GM21367 (cell line): ENCODE results near the gene RAB25.
"Not testable (repeated sequence)": the region's sequence is repeated elsewhere in the genome, so short reads cannot be mapped to it uniquely, and the experiment has no call there.

Experiments used
- ATAC-seq: cut with Tn5 transposase; IDR thresholded peaks from one replicate; pipeline ENCODE4 v1.9.1; 2021; ENCODE audit not compliant: unreplicated experiment

The RAB25 gene

DNA sequence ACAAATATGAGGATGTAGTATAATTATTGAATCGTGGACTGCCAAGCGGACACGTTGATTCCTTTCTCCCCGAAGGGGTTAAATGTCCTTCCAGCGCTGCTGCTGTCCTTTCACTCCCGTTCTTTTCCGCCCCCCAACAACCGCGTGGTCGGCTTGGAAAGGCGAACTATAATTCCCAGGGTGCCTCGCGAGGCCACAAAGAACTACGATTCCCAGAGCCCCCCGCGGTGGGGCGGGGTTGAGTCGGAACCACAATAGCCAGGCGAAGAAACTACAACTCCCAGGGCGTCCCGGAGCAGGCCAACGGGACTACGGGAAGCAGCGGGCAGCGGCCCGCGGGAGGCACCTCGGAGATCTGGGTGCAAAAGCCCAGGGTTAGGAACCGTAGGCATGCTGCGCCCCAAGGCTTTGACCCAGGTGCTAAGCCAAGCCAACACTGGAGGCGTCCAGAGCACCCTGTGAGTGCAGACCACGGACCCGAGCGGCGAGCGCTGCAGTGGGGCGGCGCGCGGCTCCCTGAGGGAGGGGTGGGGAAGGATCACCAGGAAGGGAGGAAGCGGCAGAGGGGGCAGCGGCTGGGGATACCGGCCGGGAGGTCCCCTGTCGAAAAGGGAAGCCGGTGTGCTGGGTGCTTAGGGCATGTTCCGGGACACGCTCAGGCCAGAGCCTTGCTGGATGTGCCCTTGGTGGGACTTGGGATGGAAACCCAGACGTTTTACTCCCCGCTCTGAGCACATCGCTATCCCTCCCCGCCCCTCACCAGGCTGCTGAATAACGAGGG lies 6.3 kb upstream of the RAB25 start, which contains the start of gene LAMTOR2:
Gene LAMTOR2, plus strand, starts transcription at position 283 of the 781 bp plus-strand sequence. Its CDS starts 108 bp downstream, at position 391.
- peak; percentile 60 for ATAC-seq

DNA sequence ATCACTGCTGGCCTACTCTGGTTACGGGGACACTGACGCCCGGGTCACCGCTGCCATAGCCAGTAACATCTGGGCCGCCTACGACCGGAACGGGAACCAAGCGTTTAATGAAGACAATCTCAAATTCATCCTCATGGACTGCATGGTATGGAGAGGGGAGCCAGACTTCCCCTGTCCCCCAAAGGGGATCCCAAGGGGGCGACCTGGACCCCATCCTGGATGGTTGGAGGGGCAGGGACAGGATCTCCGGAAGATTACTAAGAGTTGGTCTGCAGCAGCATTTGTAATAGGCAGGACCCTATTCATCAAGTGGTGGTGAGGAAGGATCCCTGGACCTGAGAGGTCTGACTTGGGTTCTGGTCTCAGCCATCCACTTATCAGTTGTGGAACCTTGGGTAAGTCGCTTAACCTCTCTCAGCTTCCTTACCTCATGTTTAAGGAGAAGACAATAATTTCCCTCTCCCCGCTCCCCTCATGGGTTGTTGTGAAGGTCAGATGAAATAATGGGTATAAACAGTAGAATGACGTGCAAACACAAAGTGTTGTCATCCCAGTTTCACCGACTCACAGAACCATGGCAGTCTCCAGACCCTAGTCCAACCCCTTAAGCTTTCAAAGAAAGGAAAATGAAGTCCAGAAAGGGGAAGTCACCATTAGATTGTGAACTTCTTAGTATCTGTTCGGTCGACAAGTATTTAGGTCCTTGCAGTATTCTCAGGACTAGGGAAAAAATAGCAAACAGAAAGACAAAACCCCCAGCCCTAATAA lies 5.5 kb upstream of the RAB25 start:
- ATAC-seq, result no peak

DNA sequence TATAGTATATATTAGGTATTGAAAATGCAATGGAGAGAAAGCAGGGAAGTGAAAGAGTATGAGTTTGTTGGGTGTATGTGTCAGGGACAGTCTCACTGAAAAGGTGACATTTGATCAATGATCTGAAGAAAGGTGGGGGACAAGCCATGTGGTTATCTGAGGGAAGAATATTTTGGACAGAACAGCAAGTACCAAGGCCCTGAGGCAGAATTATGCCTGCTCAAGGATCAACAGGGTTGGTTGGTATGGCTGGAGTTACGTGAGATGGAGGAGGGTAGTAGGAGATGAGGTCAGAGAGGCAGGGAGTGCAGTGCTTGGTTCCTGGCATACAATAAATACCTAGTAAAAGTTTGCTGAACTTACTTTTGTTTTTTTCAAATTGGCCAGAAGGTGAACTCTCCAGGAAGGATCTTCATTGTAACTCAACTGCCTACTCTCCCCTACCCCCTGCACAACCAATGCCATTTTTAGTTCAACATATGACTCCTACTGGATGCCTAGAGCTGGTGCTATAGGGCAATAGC lies 4.6 kb upstream of the RAB25 start:
- no peak for ATAC-seq

DNA sequence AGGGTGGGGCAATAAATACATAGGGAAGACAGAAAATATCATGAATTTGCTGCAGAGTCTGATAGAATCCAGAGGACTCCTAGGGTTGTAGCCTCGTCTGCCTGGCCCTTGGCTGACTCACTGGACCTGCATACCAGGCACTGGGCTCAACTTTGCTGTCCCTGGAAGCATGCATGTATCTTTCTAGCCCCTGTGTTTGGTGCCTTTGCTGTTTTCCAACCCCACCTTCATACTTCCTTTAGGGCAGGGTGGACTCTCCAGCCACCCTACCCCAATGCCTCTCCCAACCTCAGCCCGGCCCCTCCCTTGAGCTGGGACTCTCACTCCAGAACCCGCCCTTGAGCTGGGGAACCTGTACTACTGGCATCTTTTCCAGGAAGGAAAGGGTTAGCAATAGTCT lies 1.2 kb downstream of the RAB25 start:
- no peak for ATAC-seq

DNA sequence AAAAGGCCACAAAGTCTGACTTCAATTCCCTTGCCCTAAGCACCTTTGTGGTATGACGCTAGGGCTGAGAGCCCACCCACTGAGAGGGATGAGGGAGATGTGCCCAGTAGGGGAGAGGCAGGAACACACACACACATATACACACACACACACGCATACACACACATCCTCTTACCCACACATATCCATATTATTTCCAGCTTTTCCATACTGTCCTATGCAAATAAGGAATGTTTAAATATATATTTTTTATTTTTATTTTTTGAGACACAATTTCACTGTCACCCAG lies 3.0 kb downstream of the RAB25 start:
- ATAC-seq, result no peak

DNA sequence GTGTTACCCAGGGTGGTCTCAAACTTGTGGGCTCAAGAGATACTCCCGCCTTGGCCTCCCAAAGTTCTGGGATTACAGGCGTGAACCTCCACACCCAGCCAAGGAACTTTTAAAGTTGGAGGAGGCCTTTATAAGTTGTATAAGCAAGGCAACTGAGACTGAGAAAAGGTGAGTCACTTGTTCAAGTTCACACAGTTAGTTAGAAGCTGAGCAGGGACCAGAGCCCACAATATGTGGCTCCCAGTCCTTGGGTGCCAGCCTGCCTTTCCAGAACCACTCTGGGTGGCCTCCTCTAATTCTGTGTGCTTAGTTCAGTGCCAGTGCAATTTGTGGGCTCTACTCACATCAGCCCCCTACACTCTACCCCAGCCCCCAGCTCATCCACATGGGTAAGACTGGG lies 3.7 kb downstream of the RAB25 start:
- no peak for ATAC-seq

DNA sequence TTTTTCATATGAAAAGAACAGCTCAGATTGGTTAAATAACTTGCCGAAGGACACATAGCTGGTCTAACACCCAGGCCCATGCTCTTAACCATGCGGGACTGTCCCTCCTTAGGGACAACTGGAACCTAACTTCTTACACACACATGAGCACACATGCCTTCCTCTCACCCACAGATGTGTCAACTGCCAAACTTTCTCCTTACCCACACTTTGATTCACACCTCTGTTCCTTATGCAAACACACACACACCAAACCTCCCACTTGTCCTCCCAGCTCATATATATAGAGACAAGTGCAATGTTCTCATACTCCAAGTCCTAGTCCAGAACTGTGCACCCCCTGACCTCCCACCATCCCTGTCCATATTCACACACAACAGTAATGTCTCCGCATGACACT lies 4.3 kb downstream of the RAB25 start:
- ATAC-seq, result no peak

DNA sequence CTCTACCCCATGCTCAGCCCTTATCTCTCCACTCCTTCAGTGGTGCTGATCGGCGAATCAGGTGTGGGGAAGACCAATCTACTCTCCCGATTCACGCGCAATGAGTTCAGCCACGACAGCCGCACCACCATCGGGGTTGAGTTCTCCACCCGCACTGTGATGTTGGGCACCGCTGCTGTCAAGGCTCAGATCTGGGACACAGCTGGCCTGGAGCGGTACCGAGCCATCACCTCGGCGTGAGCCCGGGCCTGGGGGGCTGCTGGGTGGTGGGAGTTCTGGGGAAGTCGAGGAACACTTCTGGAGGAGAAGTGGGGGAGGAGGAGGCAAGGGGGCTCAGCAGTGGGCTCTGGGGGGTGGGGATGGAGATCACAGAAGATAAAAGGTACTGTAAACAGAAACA lies 4.9 kb downstream of the RAB25 start:
- ATAC-seq, result no peak

DNA sequence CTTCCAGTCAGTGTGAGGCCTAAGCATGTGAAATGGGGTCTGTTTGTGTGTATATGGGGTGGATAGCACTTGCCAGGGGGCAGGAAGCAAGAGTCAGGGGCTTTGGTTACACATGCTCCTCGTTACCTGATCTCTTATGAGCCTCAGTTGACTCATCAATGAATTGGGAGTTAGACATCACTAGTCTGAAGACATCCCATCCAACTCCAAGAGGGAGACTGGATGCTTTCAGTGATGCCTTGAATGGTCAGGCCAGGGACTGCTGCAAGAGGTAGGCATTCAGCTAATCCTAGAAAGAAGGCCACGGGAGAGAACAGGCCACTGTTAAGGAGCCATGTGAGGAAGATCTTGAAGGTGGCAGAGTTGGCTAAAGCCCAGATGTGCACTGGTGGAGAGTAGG lies 6.3 kb downstream of the RAB25 start:
- ATAC-seq, result no peak

DNA sequence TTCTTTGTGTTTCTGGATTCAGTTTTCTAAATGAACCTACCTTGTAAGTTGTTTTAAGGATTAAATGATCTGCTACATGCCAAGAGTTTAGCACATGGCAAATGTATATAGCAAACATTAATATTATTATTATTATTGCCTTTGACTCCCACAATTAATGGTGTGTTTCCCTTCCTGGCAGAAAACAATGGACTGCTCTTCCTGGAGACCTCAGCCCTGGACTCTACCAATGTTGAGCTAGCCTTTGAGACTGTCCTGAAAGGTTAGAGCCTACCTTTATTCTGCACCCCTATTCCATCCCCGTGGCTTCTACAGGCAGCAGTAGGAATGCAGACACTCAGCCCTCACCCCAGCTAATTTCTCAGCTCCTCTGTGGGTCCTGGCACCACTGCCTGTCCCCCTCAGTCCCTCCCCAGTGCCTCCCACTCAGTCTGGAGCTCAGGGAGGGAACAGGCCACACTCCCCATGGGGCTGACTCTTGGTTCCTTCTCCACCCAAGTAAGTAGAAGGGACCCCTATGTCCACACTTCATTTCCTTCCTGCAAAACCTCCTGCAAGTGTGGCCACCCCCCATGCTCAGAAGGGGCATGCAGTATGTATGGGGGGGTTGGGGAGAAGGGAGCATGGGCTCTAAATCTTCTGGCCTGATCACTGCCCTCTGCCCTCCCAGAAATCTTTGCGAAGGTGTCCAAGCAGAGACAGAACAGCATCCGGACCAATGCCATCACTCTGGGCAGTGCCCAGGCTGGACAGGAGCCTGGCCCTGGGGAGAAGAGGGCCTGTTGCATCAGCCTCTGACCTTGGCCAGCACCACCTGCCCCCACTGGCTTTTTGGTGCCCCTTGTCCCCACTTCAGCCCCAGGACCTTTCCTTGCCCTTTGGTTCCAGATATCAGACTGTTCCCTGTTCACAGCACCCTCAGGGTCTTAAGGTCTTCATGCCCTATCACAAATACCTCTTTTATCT lies 8.8 kb downstream of the RAB25 start:
- no peak for ATAC-seq

DNA sequence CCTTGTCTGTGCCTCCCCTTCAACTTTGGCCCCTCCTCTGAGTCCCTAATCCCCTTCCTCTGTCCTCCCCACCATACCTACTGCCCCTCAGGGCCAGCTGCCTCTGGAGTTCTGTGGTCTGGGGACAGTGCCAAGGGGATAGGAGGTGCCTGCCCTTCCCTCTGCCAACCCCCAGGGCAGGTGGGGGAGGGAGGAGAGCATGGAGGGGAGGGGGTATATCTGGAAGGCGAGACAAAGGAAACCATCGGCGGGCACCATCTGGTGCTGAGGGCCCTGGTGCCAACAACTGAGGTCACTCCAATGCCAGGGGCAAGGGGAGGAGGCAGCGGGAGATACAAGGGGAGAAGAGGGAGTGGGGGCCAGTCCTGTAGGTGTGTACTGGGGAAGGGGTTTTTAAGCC lies 9.6 kb downstream of the RAB25 start:
- no peak for ATAC-seq

DNA sequence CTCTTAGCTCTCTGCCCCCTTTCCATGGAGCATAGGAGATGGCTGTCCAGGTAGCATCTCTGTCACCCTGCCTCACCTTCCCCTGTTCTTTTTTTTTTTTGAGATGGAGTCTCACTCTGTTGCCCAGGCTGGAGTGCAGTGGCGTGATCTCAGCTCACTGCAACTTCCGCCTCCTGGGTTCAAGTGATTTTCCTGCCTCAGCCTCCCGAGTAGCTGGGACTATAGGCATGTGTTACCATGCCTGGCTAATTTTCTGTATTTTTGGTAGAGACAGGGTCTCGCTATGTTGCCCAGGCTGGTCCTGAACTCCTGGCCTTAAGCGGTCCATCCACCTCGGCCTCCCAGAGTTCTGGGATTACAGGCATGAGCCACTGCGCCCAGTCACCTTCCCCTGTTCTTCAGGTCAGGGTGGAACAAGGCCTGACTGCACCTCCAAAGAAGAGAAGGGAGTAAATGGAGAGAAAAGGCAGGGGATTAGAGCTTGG lies 10.4 kb downstream of the RAB25 start:
- ATAC-seq, result not testable (repeated sequence)

DNA sequence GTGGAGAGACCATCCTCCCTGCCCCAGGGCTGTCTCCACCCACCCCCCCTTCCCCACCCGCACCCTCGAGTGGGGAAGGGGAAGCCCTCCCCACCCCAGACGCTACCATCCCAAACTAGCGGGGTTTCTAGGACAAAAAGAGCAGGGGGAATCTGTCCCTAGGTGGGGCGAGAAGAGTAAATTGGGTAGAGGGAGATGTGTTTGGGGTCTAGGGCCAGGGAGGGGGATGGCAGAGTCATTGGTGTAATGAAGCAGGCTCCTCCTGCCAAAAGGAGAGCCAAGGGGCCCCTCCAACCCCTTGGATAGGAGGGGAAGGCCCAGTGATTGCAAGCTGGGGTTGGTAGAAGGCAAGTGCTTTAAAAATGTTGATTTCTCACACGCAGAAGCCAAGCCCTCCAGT lies 11.3 kb downstream of the RAB25 start:
- ATAC-seq, result no peak

DNA sequence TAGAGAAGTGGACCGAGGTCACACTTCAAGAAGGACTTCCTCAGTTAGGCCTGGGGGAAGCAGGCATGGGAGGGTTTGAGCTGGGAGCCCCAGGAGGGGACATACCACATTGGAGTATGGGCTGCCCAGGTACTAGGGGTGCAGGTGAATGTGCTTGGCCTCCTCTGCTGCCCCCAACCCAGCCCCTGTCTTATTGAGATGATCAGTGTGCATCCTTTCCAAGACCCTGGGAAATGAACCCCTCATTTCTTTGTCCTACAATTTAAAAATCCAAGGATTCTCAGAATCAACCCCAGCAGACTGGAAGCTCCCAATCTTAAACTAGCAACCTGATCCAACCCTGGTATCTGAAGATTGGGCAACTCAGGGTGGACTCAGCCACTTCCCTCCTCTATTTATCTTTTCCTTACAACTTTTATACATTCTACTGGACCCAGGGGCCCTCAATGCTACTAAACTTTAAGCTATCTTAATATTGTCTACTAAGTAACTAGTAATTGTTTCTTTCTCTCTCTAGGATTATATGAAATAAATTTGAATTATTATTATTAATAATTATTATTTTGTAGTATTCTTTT lies 12.2 kb downstream of the RAB25 start:
- ATAC-seq, result no peak

DNA sequence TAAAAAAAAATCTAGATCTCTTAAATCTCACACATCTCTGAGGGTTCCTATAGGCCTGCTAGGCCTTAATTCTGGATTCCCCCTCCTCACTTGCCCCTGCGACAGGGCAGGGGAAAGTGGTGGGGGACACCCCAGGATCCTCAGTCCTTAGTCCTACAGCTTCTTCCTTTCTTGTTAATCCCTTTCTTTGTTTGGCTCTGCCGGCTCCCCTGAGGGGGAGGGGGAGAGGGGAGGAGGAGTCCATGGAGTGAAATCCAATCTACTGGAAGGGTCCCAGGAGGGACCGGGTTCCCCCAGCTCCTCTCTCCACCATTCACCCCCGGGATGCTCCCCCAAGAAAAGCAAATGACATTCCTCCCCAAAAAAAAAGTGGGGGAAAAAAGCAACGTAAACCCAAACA lies 12.8 kb downstream of the RAB25 start:
- no peak for ATAC-seq

DNA sequence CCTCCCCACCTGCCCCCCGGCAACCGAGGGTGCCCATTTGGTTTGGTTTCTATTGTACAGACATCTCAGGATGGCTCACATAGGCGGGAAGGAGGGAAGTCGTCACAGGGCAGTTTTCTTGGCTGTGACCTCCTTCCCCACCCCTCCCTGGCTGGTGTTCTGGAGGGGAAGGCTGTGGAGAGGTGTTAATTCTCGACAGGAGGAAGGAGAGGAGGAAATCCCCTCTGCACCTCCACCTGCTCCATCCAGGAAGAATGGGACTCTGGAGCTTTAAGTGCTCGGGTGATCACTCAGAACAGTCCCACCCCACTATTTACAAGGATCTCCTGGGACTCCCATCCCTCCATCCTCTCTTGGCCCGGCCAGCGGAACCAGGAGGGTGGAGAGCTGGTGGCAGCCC lies 13.7 kb downstream of the RAB25 start:
- no peak for ATAC-seq

DNA sequence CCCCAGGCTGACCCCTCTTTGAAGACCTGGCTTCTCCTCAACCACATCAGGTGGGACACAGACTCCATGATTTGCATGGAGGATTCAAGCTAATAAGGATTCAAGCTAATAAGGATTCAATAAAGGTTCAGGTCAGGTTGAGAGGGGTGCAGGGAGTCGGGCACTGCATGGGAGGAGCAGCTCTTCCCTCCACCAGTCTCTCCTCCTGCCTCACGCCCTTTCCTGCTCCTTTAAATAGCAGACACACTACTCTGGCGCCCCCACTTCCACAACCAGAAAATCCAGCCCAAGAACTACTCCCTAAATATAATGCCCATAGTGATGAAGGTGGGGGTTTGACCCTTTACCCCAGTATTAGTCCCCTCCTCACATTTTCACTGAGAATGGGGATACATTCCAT lies 14.2 kb downstream of the RAB25 start:
- no peak for ATAC-seq

DNA sequence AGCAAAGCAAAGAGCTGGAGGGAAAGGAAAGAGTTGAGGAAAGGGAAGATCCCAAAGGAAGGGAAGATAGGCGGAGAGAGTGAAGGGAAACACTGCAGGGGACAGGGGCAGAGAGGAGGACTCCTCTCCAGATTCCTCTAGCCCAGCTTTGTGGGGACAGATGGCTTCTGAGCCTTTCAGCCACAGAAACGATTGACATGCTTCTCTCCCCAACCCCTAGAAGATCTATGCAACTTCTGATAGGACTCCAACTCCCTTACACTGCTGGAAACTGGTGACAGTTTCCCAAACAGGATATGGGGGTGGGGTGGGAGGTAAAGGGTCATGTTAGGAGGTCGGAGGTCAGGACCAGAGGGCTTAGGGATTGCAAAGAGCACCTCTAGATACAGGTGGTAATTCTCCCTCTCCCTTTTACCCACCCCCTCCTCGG lies 14.8 kb downstream of the RAB25 start:
- ATAC-seq, result no peak

DNA sequence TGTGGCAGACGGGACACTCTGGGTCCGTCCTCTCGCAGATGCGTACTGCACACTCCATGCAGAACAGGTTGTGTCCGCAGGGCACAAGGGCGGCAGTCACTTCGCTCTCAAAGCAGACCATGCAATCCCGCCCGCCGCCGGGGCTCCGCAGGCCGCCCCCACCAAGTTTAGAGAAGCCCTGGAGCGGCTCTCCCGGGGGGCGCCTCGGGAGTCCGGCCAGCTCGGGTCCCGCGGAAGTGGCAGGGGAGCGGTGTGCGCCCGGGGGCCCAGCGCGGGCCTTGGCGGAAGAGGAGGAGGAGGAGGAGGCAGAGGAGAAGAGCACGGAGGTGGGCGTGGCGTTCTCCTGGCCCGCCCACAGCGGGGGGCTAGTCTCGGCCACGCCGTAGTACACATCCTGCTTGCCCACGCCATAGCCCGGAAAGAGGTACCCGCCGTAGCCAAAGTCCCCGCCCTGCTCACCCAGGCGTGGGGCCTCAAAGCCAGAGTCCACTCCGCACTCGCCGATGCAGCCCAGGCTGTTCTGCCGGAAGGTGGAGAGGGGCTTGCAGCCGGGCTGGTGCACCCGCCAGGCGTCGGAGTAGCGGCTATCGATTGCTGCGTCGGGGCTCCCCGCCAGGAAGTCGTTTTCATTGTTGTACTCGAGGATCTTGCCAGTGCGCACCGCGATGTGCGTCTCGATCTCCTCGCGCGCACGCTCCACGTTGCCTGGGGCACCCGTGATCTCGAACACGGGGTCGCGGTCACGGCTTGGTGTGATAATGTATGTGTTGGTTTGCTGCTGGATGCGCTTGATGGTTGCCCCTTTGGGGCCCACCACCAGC lies 15.9 kb downstream of the RAB25 start:
- no peak for ATAC-seq

DNA sequence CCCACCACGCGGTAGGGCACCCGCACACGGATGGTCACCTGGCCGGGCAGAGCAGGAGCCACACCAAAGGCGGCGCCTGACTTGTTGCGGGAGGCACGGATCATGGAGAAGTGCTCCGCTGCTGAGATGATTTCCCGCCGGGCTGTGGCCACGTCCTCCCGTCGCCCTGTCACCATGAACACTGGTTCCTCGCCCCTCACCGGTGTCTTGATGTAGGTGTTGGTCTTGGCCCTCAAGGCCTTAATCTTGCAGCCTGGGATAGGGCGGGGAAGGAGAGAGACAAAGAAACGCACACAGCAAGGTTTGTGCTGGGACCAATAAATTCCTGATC lies 16.4 kb downstream of the RAB25 start:
- no peak for ATAC-seq
